ENCODE results near the gene UBE2L5. TPM values are rescaled to one million over a fixed set of nuclear protein-coding genes. Genes with fewer than 3 reads are reported as not detected.

UBE2L5 gene
- total RNA-seq, 1 donor from 2014 or later: 0.42 TPM

GRCh38 chr13:30464496-30465342 is 42.4 kb downstream of the UBE2L5 start:
- Mint-ChIP-seq H3K36me3 (ENCODE audit: low read depth) (peaks cover 32% of the 10 kb centered on the region), H3K4me3 (peak overlapping the region; percentile 93), H3K9me3 (no peaks in the 10 kb centered on the region), H3K27ac (peak overlapping the region; percentile 98), H3K27me3 (peaks cover 3% of the 10 kb centered on the region), H3K4me1 (peaks cover 42% of the 10 kb centered on the region)
- TF ChIP-seq, protein P1, sequence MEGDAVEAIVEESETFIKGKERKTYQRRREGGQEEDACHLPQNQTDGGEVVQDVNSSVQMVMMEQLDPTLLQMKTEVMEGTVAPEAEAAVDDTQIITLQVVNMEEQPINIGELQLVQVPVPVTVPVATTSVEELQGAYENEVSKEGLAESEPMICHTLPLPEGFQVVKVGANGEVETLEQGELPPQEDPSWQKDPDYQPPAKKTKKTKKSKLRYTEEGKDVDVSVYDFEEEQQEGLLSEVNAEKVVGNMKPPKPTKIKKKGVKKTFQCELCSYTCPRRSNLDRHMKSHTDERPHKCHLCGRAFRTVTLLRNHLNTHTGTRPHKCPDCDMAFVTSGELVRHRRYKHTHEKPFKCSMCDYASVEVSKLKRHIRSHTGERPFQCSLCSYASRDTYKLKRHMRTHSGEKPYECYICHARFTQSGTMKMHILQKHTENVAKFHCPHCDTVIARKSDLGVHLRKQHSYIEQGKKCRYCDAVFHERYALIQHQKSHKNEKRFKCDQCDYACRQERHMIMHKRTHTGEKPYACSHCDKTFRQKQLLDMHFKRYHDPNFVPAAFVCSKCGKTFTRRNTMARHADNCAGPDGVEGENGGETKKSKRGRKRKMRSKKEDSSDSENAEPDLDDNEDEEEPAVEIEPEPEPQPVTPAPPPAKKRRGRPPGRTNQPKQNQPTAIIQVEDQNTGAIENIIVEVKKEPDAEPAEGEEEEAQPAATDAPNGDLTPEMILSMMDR (IDR thresholded peaks at IDR 0.05): no peak
- POLR2A ChIA-PET: interaction anchor here (0.5 to 3.8 kb wide), 35 partner anchors 12 to 209 kb away, joined by 3 to 95 read pairs (median 5); partner anchors contain the start of genes KATNAL1, UBE2L5 and USPL1
- DNase-seq: peak; percentile 74
- CTCF ChIA-PET: interaction anchor here (0.7 to 1.0 kb wide), 5 partner anchors 21 to 333 kb away, joined by 3 to 6 read pairs (median 4); no protein-coding TSS in a partner anchor
- peak; percentile 47 for ATAC-seq (ENCODE audit: low read depth)
- intact Hi-C loops (cut with micrococcal nuclease): loop anchor here (1.0 to 10.0 kb wide), 15 partner anchors 20 to 870 kb away; partner anchors contain the start of genes ALOX5AP, KATNAL1, SLC7A1 and UBL3

DNA sequence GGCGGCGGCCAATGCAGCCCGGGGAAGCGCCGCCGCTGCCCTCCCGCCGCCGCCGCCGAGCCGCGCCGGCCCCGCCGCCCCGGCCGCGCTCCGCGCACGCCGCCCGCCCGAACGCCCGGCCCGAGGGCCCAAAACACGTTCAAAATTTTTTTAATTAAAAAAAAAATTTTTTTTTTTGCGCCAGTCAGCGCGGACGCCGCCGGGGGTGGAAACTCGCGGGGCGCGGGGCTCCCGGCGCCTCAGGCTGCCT is 43.0 kb downstream of the UBE2L5 start:
- H3K4me1 Mint-ChIP-seq: peaks cover 42% of the 10 kb centered on the region

GRCh38 chr13:30465593-30466357 is 43.5 kb downstream of the UBE2L5 start, which contains the start of gene HMGB1:
Gene HMGB1 (minus strand): TSS chr13:30465936. CDS start chr13:30463680, 2,256 bp downstream.
- TF ChIP-seq, protein P1 (IDR thresholded peaks at IDR 0.05): no peak

More for the DNA sequence above, 43.0 kb downstream of the UBE2L5 start:
- TF ChIP-seq, protein P1 (IDR thresholded peaks at IDR 0.05): no peak
- Mint-ChIP-seq H3K27me3 (peaks cover 3% of the 10 kb centered on the region), H3K9me3 (no peaks in the 10 kb centered on the region), H3K27ac (no peak overlapping the region), H3K36me3 (ENCODE audit: low read depth) (peaks cover 30% of the 10 kb centered on the region), H3K4me3 (no peak overlapping the region)
- ATAC-seq (ENCODE audit: low read depth) (no peak), DNase-seq (no peak)
- intact Hi-C loops (cut with micrococcal nuclease): loop anchor here (1.0 to 10.0 kb wide), 8 partner anchors 108 to 870 kb away; partner anchors contain the start of genes ALOX5AP, KATNAL1, SLC7A1 and UBL3
- CTCF ChIA-PET: interaction anchor here (1.0 to 1.2 kb wide), 2 partner anchors 91 to 333 kb away, joined by 3 to 5 read pairs; no protein-coding TSS in a partner anchor
- POLR2A ChIA-PET: interaction anchor here (0.6 to 3.8 kb wide), 24 partner anchors 12 to 332 kb away, joined by 3 to 95 read pairs (median 6); partner anchors contain the start of genes KATNAL1, UBE2L5 and USPL1

DNA sequence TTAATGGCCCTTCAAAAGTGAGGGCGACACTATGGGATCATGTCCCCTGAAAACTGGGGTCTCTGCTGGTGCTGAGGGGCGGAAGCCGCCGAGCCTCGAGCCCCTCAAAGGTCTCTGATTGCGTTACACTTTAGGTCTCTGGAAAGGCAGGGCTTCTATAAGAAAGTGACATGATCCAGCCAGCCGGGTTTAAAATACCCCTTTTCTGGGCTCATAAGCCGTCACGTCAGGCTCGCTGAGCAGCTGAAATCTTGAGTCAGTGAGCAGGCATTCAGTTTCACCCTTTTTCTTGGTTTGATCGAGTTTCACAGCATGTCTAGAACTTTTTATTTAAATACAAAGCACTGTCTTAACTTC is 44.0 kb downstream of the UBE2L5 start:
- intact Hi-C loops (cut with micrococcal nuclease): loop anchor here (1.0 to 10.0 kb wide), 4 partner anchors 11 to 872 kb away; partner anchors contain the start of gene SLC7A1
- ATAC-seq (ENCODE audit: low read depth): no peak
- CTCF ChIA-PET: interaction anchor here (1.2 kb wide), 1 partner anchor 92 kb away, joined by 5 read pairs; no protein-coding TSS in a partner anchor
- no peak for DNase-seq
- Mint-ChIP-seq H3K4me3 (peak overlapping the region; percentile 93), H3K9me3 (no peaks in the 10 kb centered on the region), H3K27ac (no peak overlapping the region), H3K4me1 (peaks cover 40% of the 10 kb centered on the region), H3K36me3 (ENCODE audit: low read depth) (peaks cover 28% of the 10 kb centered on the region), H3K27me3 (peaks cover 3% of the 10 kb centered on the region)
- POLR2A ChIA-PET: interaction anchor here (0.9 to 3.8 kb wide), 14 partner anchors 23 to 616 kb away, joined by 3 to 95 read pairs (median 4); partner anchors contain the start of genes KATNAL1, UBE2L5, UBL3 and USPL1
- TF ChIP-seq, protein P1 (IDR thresholded peaks at IDR 0.05): no peak

More at GRCh38 chr13:30465593-30466357, 43.5 kb downstream of the UBE2L5 start, which contains the start of gene HMGB1:
- H3K4me1 Mint-ChIP-seq: peaks cover 42% of the 10 kb centered on the region
- DNase-seq (peak; percentile 86), ATAC-seq (ENCODE audit: low read depth) (peak; percentile 83)
- intact Hi-C loops (cut with micrococcal nuclease): loop anchor here (1.0 to 10.0 kb wide), 11 partner anchors 12 to 871 kb away; partner anchors contain the start of genes ALOX5AP, KATNAL1, SLC7A1 and UBL3
- H3K4me3 Mint-ChIP-seq: peak within 1 kb of the TSS; percentile 93
- H3K9me3 Mint-ChIP-seq: no peaks in the 10 kb centered on the region
- H3K27me3 Mint-ChIP-seq: peaks cover 3% of the 10 kb centered on the region
- CTCF ChIA-PET: interaction anchor here (1.0 to 1.2 kb wide), 2 partner anchors 92 to 334 kb away, joined by 3 to 5 read pairs; no protein-coding TSS in a partner anchor
- peak within 1 kb of the TSS; percentile 99 for H3K27ac Mint-ChIP-seq
- POLR2A ChIA-PET: interaction anchor here (0.9 to 3.8 kb wide), 22 partner anchors 18 to 616 kb away, joined by 3 to 95 read pairs (median 4); partner anchors contain the start of genes KATNAL1, UBE2L5, UBL3 and USPL1
- H3K36me3 Mint-ChIP-seq (ENCODE audit: low read depth): peaks cover 30% of the 10 kb centered on the region

Data from activated B cell treated with CpG ODN at 0.5 μM for 24 hours (primary cell).